NCI-H1694 (cell line): Measurements from ENCODE around the gene PSME2.

Experiments
- DNase-seq: peaks from one replicate; lab custom pipeline; 2025; lab: John Stamatoyannopoulos, UW

PSME2 gene

DNA sequence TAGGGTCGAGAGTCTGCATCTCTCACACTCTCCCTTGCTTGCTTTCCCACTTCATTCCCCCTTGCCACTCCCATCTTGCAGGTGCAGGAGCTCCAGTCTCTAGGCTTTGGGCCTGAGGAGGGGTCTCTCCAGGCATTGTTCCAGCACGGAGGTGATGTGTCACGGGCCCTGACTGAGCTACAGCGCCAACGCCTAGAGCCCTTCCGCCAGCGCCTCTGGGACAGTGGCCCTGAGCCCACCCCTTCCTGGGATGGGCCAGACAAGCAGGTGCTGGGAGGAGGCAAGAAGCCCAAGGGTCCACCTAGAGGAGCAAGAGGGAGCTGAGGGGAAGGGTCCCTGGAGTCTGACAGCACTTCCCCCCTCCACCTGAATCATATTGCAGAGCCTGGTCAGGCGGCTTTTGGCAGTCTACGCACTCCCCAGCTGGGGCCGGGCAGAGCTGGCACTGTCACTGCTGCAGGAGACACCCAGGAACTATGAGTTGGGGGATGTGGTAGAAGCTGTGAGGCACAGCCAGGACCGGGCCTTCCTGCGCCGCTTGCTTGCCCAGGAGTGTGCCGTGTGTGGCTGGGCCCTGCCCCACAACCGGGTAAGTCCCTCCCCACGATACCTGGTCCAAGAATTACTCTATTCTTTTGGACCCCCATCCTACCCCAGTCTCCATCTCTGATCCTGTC lies 5.1 kb upstream of the PSME2 start:
- DNase-seq = no peak

GRCh38 chr14:24150993-24151392 lies 4.6 kb upstream of the PSME2 start:
- DNase-seq = no peak

DNA sequence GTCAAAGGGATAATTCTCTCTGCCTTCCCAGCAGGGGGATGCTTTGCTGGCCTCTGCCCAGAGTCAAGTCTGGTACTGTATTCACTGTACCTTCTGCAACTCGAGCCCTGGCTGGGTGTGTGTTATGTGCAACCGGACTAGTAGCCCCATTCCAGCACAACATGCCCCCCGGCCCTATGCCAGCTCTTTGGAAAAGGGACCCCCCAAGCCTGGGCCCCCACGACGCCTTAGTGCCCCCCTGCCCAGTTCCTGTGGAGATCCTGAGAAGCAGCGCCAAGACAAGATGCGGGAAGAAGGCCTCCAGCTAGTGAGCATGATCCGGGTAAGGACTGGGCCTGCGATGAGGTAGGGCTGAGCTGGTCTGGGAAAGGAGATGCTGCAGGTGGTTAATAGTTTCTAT lies 4.2 kb upstream of the PSME2 start:
- DNase-seq = no peak

DNA sequence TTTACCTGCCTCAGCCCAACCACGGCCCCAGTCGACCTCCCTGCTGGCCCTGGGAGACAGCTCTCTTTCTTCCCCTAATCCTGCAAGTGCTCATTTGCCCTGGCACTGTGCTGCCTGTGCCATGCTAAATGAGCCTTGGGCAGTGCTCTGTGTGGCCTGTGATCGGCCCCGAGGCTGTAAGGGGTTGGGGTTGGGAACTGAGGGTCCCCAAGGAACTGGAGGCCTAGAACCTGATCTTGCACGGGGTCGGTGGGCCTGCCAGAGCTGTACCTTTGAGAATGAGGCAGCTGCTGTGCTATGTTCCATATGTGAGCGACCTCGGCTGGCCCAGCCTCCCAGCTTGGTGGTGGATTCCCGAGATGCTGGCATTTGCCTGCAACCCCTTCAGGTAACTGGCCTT lies 3.7 kb upstream of the PSME2 start:
- no peak for DNase-seq

DNA sequence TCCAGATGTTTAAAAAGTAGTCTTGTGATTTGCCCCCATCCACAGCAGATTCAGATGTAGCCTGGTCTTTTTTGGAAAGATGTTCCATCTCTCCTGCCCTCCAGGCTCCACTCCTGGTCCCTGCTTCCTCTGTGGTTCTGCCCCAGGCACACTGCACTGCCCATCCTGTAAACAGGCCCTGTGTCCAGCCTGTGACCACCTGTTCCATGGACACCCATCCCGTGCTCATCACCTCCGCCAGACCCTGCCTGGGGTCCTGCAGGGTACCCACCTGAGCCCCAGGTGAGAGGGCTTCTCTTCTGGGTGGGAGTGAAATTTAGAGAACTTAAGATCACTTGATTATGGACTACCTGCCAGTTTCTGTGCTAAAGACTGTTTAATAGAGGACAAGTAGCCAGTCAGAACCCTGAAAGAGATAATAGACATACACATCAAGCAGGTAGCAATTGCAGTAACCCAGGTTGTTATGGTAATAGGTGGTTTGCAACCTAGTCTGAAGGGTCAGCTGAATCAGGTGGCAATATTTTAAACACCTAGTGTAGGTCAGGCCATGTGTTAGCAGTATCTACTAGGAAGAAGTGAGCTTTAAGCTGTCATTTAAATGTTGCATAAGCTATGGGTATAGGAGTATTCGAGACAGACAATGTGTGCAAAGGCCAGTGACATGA lies 3.0 kb upstream of the PSME2 start:
- DNase-seq = no peak

DNA sequence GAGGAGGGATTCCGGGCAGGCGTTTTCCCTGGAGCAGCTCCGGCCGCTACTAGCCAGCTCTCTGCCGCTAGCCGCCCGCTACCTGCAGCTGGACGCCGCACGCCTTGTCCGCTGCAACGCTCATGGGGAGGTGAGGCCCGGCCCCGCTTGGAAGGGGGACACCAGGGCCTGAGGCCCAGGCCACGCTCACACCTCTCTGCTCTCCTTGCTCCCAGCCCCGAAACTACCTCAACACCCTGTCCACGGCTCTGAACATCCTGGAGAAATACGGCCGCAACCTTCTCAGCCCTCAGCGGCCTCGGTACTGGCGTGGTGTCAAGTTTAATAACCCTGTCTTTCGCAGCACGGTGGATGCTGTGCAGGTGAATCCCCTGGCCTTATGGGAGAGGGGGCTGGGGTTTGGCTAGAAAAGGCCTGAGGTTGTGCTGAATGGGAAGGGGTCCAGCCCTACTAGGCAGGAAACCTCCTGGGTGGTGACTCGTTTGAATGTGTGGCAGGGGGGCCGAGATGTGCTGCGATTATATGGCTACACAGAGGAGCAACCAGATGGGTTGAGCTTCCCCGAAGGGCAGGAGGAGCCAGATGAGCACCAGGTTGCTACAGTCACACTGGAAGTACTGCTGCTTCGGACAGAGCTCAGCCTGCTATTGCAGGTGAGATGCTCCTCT lies 1.5 kb upstream of the PSME2 start:
- DNase-seq = no peak

DNA sequence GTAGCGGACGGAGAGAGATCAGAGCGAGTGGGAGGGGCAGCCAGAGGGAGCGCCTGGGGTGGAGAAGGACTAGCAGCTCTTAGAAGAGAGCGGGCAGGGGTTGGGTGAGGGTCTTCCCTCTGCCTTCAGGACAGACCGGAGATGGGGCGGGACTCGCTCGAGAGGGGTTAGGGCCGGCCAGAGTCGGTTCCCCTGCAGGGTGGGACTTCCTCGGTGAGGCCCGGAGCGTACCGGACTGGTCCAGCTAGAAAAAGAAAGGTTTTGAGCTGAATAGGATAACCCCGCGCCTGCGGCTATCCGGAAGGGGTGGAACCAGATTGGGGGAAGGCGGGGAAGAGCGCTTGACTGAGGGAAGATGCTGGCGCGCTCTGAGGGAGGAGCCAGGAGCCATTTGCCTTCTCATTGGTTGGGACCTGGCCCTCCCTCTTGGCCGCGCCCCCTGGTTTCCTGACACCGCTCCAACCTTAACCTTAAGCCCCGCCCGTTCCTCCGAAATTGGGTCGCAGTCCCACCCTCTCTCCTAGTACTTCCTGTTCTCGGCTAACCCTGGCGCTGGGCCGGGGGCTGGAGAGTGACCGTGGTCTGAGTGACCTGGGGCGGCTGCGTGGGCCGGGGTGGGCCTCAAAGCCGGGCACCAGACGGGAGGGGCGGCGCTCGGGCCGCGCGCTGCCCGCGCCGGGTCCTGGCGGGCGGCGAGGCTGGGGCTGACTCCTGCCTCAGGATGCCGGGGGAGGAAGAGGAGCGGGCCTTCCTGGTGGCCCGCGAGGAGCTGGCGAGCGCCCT lies 759 bp upstream of the PSME2 start, which contains the start of gene RNF31:
TSS of gene RNF31 (plus strand) at position 521 of the 783 bp plus-strand sequence. CDS start at position 722, 201 bp downstream.
- DNase-seq = peak; percentile 99

DNA sequence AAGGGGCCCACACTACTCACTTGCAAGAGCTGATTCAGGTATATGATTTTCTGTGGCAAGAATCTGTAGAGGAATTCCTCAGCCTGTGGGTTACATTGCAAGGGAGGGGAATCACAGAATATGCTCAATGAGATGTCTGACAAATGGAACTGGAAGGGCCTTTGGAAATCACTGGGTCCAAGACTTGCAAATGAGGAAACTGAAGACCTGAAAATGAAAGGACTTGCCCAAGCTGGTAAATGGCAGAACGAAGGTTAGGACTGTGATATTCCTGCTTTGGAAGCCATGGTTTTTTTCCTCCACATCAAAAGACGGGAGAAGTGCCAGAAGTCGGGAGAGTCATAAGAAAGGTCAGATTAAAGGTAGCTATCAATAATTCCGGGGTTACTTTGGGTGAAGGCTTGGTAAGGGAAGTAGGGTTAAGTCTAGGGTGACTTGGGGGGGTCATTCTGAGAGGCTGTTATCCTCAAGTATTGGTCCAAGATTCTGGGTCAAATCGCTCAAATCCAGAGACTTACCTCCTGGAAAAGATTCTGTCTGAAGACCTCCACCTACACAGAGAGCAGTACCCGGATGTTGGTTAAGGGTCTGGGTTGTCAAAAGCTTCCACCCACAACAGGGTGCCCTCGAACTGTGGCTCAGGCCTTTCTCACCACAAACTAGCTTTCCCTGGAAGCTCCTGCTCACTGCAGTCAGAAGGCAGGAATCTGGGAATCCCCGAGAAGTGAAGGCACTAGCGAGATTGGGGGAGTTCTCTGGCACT lies 539 bp downstream of the PSME2 start:
- no peak for DNase-seq

DNA sequence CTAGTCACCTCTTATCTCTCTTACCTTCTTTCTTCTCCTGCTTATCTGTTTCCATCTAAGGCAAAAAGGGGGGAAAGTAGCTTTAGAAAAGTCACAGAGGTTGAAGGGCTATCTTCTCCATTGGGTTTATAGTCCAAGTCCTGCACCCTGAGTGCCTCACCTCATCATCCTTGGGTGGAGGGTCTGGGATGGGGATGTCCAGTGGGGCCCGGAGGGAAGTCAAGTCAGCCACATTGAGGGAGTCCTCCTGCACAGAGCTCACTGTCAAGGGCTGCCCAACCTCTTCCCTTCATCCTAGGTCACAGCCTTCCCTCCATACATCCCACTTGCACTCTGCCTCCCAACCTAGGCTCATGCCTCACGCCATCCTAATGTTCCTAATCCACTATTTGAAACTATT lies 1.2 kb downstream of the PSME2 start:
- DNase-seq = no peak

DNA sequence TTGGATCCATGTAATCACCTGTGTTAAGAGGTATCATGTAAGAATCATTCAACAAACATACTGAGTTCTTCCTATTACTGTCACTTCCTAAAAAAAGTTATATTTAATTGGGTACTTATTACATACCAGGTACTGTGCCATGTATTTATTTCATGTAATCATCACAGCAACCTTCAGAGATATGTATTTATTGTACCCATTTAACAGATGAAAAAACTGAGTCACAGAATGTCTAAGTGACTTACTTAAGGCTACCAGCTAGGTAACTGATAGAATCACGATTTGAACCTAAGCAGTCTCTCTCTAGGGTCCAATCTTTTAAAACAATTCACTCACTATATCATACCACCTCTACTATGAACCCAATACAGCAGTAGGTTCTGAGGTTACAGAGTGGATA lies 2.0 kb downstream of the PSME2 start:
- no peak for DNase-seq

- DNase-seq = no peak
Observed at GRCh38 chr14:24143511-24143910, 2.9 kb downstream of the PSME2 start.

- DNase-seq = peak; percentile 100
Observed at GRCh38 chr14:24141097-24141880, 5.1 kb downstream of the PSME2 start, which contains the start of gene EMC9. EMC9 (minus strand) TSS chr14:24141591; CDS start chr14:24141304, 287 bp downstream.

GRCh38 chr14:24139272-24139934 lies 7.0 kb downstream of the PSME2 start:
- DNase-seq = no peak

GRCh38 chr14:24138396-24139271 lies 7.8 kb downstream of the PSME2 start:
- no peak for DNase-seq

DNA sequence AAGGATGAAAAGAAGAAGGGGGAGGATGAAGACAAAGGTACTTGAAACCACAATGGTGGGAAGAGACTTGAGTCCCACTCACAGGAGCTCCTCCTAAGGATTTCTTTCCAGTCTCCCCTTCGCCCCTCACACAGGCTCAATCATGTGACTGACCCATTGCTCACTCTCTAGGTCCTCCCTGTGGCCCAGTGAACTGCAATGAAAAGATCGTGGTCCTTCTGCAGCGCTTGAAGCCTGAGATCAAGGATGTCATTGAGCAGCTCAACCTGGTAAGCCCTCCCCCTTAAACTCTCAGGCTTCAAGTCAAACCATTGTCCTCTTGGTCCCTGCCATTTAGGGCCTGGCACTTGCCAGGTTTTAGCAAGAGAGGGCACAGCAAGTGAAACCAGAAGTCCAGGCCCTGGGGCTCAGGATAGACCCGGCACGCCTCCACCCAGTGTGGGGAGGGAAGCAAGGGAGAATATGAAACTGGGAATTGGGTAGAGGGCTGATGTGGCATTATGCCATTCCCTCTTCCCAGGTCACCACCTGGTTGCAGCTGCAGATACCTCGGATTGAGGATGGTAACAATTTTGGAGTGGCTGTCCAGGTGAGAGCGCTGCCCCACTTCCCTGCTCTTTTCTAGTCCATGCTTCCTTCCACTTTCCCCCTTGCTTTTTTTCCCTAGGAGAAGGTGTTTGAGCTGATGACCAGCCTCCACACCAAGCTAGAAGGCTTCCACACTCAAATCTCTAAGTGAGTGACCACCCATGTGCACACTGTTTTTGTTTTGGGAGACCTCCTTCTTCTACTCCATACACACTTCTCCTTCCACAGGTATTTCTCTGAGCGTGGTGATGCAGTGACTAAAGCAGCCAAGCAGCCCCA lies 8.6 kb downstream of the PSME2 start:
- DNase-seq = no peak

DNA sequence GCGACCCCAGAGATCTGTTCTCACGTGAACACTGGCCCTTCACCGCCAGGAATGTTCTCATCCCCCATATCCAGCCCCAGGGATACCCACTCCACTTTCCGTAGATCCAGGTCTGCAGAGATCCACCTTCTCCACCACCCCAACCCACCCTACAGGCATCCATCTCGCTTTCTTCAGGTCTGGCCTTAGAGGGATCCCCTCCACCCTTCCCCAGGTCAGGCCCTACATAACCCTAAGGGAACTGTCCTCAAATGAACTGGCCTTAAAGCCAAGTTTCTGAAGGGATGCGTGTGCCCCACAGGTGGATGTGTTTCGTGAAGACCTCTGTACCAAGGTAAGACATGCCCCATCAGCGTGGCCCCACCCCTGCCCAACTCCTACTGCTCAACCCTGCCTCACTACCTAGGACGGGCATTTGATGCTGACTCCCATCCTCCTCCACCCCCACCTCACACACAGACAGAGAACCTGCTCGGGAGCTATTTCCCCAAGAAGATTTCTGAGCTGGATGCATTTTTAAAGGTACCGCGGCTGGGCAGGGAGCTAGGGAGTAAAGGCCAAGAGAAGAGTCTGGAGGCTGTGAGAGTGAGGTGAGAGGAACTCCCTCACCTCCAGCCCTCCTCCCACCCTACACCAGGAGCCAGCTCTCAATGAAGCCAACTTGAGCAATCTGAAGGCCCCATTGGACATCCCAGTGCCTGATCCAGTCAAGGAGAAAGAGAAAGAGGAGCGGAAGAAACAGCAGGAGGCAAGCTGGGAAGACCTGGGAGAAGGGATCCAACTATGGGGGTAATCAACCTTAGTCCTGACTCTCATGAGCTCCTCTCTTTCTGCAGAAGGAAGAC lies 9.5 kb downstream of the PSME2 start:
- DNase-seq = no peak
